LNCAP (cell line): Measurements from ENCODE around the gene ITGBL1.

Experiments
- TF ChIP-seq, protein P1 (sequence below): fragments of 450-650 bp; IDR thresholded peaks from 2 replicates; pipeline ENCODE4 v1.5.1; 2017; ENCODE audit warnings: mild to moderate bottlenecking

The ITGBL1 gene

GRCh38 chr13:101596803-101597202 lies 144.3 kb downstream of the ITGBL1 start:
- TF ChIP-seq, protein P1, sequence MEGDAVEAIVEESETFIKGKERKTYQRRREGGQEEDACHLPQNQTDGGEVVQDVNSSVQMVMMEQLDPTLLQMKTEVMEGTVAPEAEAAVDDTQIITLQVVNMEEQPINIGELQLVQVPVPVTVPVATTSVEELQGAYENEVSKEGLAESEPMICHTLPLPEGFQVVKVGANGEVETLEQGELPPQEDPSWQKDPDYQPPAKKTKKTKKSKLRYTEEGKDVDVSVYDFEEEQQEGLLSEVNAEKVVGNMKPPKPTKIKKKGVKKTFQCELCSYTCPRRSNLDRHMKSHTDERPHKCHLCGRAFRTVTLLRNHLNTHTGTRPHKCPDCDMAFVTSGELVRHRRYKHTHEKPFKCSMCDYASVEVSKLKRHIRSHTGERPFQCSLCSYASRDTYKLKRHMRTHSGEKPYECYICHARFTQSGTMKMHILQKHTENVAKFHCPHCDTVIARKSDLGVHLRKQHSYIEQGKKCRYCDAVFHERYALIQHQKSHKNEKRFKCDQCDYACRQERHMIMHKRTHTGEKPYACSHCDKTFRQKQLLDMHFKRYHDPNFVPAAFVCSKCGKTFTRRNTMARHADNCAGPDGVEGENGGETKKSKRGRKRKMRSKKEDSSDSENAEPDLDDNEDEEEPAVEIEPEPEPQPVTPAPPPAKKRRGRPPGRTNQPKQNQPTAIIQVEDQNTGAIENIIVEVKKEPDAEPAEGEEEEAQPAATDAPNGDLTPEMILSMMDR, result no peak

DNA sequence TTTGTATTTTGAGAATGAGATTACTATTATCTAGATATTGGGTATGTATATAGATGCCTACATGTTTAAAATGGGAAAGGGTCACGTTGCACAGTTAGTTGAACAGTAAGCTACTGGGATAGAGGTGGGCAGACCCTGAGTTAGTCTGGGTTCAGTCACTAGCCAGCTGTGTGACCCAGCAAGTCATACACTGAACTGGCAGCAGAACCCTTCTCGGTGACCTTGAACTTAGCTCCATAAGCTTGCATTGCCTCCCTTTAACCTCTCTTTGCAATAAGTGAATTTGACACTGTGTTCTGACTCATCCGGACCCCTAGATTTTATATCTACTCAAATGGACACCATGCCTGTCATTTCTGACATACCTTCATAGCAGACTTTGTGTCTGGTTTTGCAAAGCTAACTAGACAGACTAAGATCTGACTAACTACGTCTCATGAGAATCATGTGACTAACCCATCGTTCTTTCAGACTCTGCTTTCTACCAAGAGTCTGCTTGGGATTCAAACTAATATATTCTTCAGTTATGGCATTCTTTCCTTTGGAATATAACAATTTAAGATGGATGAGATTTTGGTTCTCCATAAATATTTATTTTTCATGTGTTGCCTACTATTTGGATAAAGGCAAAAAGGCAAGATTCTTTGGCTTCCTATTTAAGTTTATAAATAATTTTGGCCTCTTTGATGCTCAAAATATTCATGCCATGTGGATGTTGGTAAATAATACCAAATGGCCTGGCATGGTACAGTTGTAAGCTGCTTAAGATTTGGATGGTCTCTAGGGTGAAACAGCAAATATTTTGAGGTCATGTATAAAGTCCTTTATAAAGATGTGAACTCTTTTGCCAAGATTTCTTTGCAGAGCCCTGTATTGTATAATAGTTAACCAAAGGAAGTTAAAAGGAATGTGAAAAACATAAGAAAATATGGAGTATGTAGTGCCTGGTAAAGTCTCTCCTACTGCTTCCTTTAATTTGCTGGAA lies 159.3 kb downstream of the ITGBL1 start:
- TF ChIP-seq, protein P1, result no peak

- TF ChIP-seq, protein P1, result no peak
Observed at GRCh38 chr13:101612735-101613134, 160.3 kb downstream of the ITGBL1 start.

DNA sequence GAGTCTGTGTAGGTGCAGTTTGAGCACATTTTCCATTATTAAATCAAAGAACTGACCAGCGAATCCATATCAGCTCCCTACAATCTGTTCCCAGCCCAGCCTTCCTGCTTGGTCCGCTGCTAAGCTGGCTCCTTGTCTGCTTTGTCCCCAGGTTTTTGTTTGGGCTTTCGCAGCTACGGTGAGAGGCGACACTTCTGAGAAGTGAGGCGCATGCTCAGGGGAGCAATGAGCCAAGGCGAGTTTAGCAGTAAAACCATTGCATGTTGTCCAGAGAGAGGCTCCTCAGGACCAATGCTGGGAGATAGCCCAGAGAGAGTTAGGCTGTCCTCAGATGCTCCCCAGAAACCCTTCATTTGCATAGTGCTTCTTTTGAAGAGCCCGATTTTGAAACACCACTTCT lies 162.0 kb downstream of the ITGBL1 start:
- TF ChIP-seq, protein P1, result no peak

DNA sequence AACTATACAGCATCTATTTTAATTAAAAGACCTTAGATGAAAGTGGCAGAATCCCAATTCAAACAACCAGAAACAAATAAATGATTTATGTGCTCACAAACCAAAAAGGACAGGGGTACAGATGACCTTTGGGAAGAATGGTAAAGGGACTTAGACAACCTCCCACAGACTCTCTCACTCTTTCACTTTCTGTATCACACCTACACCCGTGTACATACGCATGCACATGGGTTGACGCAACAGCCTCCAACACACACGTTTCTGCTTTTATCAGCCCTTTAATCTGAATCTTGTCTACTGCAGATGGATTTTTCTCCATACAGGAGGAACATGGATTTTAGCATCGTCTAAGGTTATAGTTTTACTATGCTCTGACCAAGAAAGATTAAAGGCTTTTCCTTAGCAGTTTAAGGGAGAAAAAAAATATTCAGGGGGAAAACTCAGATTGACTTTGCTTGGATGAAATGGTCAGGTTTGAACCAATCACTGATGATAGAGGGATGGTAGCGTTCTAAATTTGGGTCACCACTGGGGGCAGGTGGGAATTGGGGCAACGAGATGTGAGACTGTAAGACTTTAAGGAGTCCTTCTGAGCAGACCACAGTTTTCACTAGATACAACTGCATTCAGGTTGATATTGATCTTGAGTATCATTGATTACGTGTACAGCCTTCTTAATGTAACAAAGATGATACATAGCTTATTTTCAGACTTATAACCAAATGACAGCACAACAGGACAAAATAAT lies 166.1 kb downstream of the ITGBL1 start:
- TF ChIP-seq, protein P1, result no peak

DNA sequence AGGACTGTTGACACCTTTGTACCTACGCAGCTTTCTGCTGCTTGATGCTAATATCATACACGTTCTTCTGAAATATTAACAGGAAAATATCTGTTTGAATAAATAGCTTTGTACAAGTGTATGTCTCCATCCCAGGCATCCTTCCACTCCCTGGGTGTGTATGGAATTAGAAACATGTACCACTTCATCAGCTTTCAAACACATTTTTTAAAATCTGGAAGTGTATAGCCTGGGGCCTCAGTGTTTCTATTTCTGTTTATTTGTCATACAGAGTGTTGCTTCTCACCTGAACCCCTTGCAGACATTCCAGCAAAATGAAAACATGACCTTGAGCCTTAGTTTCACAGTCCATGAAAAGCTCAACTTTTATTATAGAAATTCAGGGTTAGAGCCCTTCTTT lies 168.6 kb downstream of the ITGBL1 start:
- TF ChIP-seq, protein P1, result no peak

- TF ChIP-seq, protein P1, result no peak
Observed at GRCh38 chr13:101623470-101624209, 171.2 kb downstream of the ITGBL1 start.
